HG03342 (cell line): ENCODE measurements around the gene CD164L2.

Source experiments
- ATAC-seq: cut with Tn5 transposase; IDR thresholded peaks from one replicate; pipeline ENCODE4 v1.9.1; 2021; ENCODE audit warnings: mild to moderate bottlenecking, moderate library complexity; ENCODE audit not compliant: unreplicated experiment

The CD164L2 gene

DNA sequence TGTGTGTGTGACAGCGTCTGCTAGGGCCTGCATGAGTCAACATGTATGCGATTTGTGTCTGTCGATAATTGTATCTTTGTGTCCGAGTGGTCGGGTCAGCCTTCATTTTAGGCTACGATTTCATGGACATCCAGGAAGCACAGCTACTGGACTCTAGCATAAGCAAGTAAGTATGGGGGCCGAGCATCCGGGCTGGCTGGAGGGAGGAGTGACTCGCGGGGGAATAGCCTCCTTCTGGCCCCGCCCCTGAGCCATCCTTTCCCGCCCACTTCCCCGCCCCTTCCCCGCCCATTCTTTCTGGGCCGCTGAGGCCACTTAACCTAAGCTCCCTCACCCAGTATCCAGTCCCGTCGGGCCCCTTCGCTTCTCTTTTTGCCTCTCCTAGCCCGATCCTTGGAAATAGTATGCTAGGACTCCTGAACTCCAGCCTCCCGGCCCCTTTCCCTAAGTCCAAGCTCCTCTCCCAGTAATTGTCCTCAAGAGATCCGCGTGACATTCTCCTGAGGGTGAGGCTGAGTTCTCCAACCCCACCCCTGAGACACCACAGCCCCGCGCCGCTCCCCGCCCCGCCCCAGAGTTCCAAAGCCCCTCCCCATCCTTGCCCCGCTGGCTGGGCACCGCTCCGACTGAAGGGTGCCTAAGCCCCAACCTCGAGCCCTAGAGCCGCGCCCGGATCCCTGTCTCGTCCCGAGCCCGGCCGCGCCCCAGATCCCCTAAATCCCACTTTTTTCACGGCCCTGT is 17.6 kb downstream of the CD164L2 start:
- ATAC-seq = no peak

DNA sequence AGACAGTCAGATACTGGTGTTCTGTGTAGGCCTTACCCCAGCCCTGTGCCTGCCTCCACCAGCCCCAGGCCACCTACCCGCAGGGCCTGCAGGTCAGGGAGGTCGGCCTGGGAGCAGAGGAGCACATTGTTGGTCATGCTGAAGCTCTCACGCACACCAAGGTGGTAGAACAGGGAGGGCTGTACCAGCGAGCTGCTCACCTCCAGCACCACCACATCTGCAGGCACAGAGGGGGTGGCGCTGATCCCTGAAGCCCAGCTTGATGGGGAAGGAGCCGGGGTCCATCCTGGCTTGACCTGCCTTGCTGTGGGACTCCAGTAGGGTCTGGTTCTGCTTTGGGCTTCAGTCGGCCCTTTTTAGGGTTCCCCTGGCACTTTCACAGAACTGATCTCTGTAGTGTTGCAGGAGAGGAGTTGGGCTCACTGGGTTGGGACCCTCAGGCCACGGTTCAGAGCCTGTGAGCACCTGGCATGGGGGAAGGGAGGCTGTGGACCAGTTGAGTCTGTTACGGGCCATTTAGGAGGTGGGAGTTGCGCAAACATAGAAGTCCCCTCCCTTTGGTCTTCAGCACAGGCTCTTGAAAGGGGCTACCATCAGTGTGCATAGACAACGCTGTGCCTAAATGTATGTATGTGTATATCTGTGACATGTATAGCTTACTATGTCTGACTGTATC is 18.3 kb downstream of the CD164L2 start:
- ATAC-seq = no peak

DNA sequence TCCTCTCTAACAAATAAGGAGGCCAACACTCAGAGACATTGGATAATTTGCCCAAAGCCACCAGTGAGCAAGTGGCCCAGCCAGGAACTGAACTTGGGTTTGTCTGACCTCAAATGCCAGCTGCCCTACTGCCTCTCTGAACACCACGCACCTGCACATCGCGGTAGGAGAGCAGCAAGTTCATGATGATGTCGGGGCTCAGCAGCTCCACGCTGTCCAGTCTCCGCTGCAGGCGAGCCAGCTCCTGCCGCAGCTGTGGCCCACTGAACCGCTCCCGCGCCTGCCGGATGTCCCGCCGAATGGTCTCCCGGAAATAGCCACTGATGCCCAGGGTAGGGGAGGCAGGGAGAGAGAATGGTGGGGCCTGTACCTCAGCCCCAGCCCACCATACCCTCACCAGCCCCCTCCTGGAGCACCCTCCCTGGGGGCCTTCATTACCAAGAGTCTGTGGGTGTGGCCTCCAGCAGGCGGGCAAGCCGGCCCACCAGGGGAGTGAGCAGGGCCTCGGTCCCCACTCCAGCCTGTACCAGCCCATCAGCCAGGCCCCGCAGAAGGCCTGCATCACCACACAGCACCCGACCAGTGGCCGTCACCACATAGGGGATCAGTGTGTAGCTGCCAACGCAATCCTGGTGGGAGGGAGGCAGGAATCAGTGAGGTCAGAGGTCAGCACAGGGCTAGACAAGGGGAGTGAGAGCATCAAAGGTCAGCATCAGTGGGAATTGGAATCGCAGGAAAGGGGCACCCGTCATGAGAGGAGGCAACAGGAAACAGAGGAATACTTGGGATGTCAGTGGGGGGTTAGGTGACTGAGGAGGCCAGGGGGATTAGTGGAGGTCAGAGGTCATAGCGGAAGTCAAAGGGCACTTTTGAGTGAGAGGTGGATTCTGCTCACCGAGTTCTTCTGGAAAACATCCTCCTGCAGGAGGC is 19.1 kb downstream of the CD164L2 start:
- no peak for ATAC-seq

DNA sequence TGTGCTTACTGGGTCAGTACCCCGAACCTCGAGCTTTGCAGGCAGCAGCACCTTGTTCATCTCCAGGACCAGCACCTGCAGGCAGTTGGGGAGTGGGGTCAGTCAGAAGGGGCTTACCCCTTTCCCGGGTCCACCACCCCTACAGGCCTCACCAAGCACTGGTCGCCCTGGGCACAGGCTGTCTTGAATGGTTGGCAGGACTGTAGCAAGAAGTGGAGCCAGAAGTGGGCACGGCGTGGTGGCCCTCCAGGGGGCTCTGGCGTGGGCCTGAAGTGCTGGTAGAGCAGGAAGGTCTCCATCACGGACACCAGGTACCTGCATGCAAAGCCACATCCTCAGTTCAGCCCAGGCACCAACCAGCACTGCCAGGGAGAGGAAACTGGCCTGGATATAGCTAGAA is 21.6 kb downstream of the CD164L2 start:
- ATAC-seq = no peak

- ATAC-seq = no peak
Observed at GRCh38 chr1:27361044-27361402, 22.1 kb downstream of the CD164L2 start.

- no peak for ATAC-seq
Observed at GRCh38 chr1:27360159-27361043, 22.7 kb downstream of the CD164L2 start.

DNA sequence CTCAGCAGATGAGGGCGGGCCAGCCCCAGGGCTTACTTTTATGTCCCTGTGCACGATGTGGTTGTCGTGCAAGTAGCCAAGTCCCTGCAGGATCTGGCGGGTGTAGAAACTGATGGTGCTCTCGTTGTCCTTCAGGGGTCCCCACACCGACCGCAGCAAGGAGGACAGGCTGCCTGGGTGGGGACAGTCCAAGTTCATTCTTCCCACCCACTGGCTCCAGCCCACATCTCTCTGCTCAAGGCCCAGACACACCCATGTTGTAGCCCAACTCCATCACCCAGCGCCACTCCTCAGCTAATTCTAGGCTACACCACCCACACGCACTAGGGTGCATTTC is 23.3 kb downstream of the CD164L2 start:
- no peak for ATAC-seq

GRCh38 chr1:27358928-27359313 is 24.2 kb downstream of the CD164L2 start:
- ATAC-seq = no peak

- no peak for ATAC-seq
Observed at GRCh38 chr1:27358038-27358927, 24.9 kb downstream of the CD164L2 start.

GRCh38 chr1:27357281-27358037 is 25.7 kb downstream of the CD164L2 start:
- no peak for ATAC-seq

GRCh38 chr1:27356619-27357280 is 26.4 kb downstream of the CD164L2 start:
- ATAC-seq = no peak

DNA sequence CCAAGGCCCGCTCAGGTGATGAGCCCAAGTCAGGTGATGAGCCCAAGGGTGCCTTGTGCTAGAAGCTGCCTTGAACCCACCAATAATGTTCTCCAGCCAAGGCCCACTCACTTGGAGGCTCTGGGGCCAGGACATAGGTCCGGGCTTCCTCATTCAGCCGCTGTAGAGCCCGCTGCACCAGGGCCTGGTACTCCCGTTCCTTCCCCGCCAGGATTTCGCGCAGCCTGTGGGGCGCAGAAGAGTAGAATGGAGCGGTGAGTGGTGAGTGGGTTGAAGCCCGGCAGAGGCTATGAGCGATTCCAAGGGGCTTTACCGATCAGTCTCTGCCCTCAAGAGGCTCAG is 26.9 kb downstream of the CD164L2 start:
- ATAC-seq = no peak

DNA sequence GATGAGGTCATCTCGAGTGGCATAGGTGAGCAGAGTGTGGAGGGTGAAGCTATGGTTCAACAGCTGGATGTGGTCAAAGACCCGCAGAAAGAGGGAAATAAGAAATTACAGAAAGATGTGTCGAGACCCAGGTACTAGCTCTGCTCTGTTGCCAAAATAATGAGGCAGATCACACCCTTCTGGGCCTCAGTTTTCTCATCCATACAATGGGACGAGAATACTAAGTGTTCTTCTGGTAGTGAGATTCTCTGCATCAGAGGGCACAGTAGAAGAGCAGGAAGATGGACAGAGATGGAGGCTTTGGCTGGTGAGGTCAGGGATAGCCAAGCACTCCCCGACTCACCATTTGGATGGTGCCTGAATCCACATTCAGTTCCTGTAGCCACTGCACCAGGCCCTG is 27.4 kb downstream of the CD164L2 start:
- ATAC-seq = no peak

DNA sequence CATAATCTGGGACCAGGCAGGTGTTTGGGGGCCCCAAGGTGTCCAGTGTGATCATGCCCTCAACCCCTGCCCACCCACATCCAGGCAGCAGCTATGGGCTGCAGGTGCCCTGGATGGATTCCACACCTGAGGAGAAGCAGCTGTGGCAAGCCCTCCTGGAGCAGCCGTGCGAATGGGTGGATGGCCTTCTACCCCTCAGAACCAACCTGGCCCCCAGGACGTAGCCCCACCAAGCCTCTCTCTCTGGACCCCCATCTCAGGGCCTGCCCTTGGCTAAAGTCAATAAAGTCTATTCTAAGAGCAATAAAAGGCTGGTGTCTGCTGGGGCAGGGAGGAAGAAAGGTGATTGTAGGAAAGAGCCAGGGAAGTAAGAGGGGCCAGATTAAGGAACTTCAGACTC is 29.5 kb downstream of the CD164L2 start:
- ATAC-seq = no peak

DNA sequence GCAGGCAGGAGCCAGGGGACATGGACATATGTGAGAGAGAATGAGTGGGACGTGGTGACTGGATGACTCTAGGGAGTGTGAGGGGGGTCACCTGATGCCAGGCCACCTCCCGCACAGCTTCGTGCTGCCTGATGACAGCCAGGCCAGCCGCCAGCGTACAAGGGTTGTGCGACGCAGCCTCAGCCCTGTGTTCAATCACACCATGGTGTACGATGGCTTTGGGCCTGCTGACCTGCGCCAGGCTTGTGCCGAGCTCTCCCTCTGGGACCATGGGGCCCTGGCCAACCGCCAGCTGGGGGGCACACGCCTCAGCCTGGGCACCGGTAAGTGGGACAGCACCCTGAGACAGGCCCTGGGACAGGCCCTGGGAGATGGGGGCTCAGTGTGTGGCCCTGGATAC is 30.0 kb downstream of the CD164L2 start:
- no peak for ATAC-seq

DNA sequence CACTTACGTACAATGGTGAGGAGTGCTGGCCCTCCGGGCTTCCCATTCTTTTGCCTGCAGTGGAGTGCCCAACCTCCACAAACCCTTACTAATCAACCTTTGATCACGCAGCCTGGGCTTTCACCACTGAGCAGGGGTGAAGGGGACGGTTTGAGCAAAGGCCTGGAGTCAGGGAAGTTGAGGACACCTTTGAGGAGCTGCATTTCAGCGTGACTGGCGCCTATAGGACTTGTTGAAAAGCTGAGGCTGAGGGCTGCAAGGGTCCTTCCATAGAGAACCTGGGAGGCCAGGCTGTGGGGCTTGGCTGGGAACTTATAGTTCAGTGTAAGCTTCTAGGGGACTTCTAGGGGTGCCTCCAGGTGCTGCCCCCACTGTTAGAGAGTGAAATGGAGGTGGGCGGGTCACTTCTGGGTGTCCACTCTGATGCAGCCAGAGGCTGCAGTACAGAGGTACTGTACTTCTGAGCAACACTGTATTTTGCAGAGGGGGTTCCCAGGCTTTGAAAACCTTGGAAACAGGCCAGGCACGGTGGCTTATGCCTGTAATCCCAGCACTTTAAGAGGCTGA is 31.5 kb downstream of the CD164L2 start:
- no peak for ATAC-seq

DNA sequence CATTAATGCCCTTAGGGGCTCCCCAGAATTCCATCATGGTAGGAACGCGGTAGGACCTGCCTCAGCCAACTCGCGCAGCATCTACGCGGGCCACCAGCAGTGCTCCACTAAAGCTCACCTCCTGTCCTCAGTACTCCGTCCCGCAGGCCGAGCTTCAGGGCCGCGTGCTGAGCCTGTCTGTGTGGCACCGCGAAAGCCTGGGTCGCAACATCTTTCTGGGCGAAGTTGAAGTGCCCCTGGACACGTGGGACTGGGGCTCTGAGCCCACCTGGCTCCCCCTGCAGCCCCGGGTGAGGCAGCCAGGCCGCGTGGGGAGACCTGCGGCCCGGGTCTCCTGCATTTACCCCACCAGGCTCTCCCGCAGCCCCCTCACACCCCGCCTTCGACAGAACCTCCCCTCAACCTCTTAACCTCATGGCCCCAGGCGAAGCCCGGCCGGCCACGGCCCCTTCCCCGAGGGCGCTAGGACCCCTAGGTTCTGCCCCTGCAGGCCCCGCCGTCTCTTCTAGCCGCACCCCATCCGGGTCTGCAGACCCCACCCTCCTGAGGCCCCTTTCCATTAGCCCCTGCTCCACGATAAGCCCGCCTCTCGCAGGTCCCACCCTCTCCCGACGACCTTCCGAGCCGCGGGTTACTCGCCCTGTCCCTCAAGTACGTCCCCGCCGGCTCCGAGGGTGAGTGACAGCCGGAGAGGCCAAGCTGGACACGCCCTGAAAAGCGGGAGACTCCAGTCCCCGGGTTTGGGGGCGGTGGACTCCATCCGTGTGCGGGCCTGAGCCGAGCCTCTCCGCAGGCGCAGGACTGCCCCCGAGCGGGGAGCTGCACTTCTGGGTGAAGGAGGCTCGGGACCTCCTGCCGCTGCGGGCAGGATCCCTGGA is 32.2 kb downstream of the CD164L2 start:
- ATAC-seq = no peak
